ENCODE results near the gene ZNF546.
"Not testable (repeated sequence)": the region's sequence is repeated elsewhere in the genome, so short reads cannot be mapped to it uniquely, and the experiment has no call there.

ZNF546 gene

DNA sequence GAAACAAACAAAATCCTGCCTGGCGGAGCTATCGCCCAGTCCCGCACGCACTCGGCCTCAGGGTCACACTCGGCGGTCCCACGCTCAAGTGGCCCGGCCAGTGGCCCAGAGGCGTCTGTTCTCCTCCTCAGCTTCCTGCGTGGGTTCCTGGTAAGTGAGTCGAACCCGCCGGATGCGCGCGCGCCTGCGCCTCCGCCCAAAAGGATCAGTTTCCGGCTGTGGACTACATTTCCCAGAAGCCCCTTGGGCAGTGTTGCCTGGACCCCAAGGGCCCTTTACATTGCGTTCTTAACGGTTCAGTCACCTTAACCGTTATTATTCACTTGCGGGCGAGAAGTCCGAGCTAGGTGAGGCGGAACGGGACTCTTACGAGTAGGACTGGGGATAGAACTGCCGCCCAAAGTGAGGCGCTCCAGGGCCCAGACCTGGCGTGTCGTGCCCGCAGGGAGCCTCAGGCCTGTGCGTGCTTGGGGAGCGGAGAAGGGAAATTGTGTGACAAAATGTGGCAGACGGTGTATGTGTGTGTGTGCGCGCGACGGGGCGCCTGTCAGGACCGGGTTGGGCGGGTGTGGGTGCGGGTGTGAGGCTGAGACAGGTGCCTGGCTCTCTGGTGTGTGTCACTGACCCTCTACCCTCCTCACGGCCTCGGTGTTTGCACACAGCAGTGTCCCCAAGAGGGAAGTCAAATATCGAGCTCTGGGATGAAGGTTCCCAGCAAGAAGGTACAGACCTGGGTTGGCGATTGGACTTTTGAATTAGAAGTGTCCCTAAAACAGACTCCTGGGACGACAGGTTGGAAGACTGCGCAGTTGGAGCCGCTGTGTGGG is at the start of gene ZNF546:
TSS of gene ZNF546 (plus strand) at position 250 of the 827 bp plus-strand sequence. CDS start 1,267 bp downstream, outside the sequence.
- DNase-seq = peak; percentile 91

DNA sequence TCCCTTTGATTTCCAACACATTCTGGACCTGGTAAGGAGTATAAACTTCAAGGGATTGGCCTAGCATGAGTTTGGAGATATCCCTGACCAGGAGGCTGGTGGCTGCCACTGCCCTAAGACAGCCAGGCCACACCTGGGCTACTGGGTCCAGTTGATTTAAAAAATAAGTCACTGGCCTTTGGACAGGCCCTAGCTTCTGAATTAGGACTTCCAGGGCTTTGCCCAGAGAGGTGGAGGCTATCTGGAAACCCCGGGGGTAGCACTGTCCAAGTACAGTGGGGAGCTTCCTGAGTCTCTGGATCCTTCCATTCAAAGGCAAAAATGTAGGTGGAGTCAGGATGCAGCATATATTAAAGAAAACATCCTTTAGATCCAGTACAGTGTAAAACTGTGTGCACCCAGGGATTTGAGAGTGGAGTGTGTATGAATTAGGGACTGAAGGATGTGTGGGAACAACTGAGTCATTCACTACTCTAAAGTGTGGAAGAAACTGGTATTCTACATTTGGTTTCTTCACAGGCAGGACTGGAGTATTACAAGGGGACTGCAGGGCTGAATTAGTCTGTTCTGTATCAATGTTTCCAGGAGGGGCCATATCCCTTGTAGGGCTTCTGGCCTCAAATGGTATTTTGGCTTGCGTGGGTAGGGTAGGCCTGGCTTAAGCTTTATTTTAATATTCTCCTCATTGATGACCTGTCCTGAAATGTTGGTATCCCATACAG is 47.7 kb upstream of the ZNF546 start:
- DNase-seq = no peak

DNA sequence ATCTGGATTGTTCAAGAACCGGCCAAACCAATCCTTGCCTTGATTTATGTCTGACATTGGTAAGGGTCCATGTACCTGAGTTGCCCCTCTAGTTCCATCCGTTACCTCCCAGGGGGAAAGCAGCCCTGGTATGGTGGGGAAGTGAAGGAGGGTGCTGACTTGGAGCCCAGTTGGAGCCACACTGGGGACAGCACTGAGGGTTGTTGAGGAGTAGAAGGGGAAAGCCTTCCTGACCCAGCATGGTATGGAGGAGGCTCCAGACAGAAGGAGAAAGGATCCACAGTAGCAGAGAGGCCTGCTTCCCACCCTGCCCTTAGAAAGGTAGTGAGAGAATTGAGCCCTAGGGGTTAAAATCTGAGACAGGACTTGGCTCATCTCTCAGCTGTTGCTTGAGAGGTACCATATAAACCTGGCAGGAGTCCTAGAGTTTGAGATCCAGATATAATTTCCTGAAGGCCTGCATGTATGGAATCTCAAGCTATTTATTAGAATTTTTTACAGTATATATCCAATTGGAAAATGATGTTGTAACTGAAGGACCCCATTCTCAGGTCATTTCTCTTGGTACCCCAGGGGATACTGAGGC is 45.7 kb upstream of the ZNF546 start:
- no peak for DNase-seq

DNA sequence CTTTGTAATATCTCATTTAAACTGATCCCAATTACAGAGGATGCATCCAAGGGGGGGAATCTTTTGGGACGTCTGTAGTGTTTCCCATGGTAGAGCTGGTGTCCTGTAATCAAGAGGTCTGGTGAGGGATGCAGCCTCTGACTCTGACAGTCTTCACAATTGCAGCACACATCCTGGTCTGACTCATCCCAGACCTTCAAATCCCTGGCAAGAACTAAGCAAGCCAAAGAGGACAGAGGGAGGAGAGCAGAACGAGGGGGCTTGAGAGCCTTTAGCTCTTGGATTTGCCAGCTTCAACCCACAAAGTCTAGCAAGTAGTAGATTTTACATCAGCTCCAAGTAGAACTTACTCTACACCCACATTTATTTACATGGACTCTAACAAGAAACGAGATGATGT is 45.2 kb upstream of the ZNF546 start:
- no peak for DNase-seq

DNA sequence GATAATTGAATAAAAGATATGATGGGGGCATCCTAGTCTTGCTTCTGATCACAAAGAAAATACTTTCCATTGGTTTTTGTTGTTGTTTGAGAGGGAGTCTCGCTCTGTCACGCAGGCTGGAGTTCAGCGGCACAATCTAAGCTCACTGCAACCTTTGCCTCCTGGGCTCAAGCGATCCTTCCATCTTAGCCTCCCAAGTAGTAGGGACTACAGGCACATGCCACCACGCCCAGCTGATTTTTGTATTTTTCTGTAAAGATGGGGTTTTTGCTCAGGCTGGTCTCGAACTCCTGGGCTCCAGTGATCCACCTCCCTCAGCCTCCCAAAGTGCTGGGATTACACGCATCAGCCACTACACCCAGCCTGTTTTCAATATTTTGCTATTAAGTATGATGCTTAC is 42.9 kb upstream of the ZNF546 start:
- DNase-seq = no peak

DNA sequence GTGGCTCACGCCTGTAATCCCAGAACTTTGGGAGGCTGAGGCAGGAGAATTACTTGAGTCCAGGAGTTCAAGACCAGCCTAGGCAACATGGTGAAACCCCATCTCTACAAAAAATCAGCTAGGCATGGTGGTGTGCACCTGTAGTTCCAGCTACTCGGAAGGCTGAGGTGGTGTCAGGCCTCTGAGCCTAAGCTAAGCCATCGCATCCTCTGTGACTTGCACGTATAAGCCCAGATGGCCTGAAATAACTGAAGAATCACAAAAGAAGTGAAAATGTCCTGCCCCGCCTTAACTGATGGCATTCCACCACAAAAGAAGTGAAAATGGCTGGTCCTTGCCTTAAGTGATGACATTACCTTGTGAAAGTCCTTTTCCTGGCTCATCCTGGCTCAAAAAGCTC is 39.0 kb upstream of the ZNF546 start:
- DNase-seq = not testable (repeated sequence)

DNA sequence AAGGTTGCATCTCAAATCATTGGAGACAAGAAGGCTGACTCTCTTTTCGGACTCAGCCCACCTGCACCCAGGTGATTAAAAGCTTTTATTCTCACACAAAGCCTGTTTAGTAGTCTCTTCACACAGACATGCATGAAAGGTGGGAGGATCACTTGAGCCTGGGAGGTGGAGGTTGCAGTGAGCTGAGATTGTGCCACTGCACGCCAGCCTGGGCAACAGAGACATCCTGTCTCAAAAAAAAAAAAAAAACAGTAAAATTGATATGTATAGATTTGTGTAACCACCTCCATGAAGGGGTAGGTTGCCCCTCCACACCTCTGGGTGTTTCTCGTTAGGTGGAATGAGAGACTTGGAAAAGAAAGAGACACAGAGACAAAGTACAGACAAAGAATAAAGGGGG is 37.9 kb upstream of the ZNF546 start:
- not testable (repeated sequence) for DNase-seq

DNA sequence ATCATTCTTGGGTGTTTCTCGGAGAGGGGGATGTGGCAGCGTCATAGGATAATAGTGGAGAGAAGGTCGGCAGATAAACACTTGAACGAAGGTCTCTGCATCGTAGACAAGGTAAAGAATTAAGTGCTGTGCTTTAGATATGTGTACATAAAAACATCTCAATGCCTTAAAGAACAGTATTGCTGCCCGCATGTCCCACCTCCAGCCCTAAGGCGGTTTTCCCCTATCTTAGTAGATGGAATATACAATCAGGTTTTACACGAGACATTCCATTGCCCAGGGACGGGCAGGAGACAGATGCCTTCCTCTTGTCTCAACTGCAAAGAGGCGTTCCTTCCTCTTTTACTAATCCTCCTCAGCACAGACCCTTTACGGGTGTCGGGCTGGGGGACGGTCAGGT is 37.5 kb upstream of the ZNF546 start:
- not testable (repeated sequence) for DNase-seq

DNA sequence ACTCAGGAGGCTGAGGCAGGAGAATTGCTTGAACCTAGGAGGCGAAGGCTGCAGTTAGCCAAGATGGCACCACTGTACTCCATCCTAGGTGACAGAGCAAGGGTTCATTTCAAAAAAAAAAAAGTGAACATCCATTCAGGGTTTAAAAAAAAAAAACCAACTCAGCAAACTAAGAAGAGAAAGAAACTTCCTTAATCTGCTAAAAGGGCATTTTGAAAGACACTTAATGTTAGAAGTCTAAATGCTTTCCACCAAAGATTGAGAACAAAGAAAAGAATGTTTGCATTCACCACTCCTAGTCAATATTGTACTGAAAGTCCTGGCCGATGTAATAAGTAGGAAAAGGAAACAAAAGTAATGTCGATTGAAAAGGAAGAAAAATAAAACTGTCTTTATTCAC is 33.0 kb upstream of the ZNF546 start:
- DNase-seq = no peak

DNA sequence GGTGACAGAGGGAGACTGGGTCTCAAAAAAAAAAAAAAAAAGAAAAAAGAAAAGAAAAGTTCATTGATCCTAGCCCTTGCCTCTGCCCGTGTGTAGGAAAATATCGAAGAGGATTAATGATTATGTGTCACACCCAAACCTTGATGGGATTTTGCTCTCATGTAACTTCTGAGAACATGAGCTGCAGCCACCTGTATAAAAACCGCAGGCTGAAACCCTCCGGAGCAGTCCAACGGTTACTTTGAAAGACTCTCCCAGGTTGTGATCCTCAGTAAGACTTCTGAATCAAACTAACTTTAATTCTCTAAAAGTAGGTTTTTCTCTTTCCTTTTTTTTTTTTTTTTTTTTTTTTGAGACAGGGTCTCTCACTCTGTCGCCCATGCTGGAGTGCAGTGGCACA is 30.2 kb upstream of the ZNF546 start:
- no peak for DNase-seq

DNA sequence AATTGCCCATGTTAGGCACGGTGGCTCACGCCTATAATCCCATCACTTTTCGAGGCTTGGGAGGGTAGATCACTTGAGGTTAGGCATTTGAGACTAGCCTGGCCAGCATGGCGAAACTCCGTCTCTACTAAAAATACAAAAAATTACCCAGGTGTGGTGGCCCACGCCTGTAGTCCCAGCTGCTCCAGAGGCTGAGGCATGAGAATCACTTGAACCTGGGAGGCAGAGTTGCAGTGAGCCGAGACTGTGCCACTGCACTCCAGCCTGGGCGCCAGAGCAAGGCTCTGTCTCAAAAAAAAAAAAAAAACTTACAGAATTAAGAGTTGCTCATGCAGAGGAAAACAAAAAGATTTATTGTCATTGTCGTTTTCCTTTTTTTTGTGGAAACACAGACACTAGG is 29.3 kb upstream of the ZNF546 start:
- DNase-seq = no peak

DNA sequence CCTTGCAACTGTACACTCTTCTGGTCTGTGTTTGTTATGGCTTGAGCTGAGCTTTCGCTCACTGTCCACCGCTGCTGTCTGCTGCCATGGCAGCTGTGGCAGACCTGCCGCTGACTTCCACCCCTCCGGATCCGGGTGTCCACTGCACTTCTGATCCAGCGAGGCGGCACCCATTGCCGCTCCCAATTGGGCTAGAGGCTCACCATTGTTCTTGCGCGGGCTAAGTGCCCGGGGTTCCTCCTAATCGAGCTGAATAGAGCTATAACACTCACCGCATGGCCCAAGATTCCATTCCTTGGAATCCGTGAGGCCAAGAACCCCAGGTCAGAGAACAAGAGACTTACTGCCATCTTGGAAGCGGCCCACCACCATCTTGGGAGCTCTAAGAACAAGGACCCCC is 28.1 kb upstream of the ZNF546 start:
- DNase-seq = no peak

DNA sequence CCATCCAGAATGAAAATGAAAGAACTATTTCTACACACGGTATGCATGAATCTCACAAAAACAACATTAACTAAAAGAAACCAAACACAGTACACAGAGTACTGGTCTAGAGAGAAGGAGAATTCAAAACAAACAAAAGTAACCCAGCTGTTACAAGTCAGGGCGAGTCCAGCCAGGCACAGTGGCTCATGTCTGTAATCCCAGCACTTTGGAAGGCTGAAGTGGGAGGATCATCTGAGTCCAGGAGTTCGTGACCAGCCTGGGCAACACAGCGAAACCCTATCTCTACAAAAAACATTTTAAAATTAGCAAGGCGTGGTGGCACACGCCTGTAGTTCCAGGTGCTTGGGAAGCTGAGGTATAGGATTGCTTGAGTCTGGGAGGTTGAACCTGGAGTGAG is 27.6 kb upstream of the ZNF546 start:
- no peak for DNase-seq

DNA sequence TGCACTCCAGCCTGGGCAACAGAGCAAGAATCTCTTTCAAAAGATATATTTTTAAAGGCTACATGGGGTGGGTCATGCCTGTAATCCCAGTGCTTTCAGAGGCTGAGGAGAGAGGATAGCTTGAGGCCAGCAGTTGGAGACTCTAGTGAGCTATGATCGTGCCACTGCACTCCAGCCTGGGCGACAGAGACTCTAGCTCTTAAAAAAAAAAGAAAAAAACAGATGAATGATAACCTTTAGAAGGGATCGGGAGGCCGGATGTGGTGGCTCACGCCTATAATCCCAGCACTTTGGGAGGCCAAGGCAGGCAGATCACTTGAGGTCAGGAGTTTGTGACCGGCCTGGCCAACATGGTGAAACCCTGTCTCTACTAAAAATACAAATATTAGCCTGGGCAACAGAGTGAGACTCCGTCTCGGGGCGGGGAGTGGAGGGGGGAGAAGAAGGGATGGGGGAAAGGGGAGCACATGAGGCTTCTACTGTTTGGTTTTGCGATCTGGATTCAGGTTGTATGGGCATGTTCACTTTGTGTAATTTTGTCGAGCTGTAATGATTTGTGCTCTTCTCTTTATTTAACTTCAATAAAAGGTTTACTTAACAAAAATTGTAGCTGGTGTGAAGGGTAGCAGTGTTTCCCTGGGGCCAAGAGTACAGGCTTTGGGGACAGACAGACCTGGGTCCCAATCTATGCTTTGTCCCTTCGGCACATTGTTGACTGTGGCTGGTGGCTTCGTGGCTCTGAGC is 27.0 kb upstream of the ZNF546 start:
- DNase-seq = no peak

DNA sequence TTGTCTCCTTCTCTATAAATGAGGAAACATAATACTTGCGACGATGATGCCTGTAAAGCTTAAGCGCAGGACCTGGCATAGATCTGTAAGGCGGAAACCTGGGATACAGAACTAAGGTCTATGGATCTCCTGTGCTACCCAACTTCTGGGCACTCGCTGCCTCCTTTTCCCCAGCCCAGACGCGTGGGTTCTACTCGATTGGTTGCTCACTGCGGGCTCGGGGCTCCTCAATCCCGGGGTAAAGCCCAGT is 26.5 kb upstream of the ZNF546 start:
- DNase-seq = peak; percentile 60

DNA sequence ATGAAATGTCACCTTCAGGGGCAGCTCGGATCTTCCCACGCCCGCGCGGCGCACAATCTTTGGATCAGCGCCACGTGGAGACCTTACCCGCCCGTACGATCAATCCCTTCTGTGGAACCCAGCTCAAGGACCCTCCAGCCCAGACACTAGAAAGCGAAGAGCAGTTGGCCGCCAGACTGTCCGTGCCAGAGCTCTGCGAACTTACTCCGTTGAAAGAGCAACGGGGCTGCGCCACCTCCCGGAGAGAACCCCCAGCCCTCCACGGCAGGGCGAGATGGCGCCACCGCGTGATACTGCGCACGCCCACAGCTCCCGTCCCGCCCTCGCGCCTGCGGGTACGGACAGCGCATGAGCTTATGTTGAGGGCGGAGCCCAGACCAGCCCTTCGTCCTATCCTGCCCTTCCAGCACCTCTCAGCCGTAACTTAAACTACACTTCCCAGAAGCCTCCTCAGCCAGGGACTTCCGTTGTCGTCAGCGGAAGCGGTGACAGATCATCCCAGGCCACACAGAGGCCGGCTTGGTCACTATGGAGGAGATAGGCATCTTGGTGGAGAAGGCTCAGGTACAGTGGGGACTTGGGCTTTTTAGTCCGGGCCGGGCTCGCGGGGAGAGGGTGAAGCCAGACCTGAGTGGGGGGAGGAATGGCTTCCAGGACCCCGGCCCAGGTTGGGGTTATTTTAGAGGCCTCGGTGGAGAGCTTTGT is 26.0 kb upstream of the ZNF546 start, which contains the start of gene PSMC4:
TSS of gene PSMC4 (plus strand) at position 491 of the 705 bp plus-strand sequence. CDS start at position 529, 38 bp downstream.
- DNase-seq = peak; percentile 99

DNA sequence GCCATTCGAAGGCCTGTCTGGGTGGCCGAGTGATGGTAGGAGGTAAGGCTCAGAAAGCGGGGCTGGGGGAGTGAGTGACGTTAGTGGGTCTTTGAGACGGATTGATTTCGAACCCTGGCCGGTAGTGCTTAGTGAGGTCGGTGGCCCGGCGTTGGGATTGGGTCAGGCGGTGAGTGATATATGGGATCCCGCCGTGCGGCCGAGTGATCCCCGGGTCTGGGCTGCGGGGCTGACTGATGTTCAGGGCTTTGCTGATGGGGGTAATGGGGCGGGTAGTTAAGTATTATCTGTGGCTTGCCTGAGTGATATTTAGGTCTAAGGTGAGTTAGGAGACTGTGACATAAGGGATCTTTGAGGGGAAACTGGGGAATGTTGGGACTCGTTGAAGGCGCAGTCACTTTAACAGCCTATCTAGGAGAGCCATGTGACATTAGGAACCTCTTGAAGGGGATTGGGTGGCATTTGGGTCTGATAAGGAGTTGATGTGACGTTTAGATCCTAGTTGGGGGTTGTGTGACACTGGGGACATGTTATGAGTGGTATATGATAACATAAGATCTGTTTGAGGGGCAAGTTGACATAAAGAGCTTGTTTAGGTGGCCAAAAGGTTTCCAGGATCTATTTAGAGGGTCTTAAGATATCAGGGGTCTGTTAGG is 25.4 kb upstream of the ZNF546 start:
- no peak for DNase-seq

DNA sequence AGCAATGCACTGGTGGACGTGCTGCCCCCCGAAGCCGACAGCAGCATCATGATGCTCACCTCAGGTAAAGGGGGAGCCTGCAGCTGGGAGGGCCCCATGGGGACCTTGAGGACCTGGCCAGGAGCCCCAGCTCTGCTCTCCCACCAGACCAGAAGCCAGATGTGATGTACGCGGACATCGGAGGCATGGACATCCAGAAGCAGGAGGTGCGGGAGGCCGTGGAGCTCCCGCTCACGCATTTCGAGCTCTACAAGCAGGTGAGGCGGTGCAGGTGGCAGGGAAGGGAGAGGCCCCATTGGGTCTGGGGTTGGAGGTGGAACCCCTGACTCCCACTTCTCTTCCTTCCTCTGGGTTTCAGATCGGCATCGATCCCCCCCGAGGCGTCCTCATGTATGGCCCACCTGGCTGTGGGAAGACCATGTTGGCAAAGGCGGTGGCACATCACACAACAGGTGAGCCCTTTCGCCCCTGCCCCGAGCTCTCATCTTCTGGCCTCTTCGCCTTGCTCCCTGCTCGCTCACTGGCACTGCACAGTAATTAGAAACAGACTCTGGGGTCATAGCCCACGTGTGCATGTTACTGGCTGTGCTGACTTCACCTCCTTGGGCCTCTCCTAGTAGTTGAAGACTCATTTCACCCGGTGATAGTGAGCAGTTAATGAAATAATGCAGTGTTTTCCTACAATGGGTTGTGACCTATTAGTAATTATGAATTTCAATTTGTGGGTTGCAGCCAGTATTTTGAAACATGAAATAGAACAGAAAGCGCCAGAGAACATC is 22.3 kb upstream of the ZNF546 start:
- DNase-seq = no peak

DNA sequence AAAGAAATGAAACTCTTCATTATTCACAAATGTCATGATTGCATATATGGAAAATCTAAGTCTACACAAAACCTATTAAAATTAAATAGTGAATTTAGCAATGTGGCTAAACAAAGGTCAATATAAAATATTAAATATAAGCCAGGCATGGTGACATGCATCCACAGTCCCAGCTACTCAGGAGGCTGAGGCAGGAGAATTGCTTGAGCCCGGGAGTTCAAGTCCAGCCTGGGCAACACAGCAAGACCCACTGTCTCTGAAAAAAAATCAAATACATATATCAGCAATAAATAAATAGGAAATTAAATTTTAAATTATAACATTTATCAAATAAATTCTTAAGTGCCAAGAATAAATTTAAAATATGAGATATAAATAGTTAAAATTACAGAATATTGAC is 14.0 kb upstream of the ZNF546 start:
- no peak for DNase-seq

DNA sequence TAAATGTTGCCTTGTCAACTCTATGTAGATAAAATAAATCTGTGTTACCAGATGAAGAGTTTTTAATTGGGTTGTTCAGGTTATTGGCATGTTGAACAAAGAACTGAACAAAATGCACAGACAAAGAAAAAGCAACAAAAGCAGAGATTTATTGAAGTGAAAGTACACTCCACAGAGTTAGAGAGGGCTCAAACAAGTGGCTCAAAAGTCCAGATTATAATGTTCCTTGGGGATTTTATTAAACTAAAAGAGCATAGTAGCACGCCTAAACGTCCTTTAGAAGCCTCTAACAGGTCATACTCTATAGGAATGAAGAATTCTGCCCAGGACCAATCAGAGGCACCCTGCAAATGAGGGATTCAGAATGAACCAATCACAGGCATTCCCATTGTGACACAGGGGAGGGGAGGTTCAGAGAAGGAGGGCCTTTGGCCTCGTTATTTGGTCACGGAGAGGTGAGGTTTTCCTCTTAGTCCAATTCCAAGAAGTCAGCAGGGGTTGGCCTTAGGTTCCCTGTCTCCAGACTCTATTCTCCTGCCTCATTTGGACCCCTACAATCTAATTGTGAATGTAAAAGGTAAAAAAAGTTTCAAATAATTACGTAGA is 13.1 kb upstream of the ZNF546 start:
- no peak for DNase-seq

DNA sequence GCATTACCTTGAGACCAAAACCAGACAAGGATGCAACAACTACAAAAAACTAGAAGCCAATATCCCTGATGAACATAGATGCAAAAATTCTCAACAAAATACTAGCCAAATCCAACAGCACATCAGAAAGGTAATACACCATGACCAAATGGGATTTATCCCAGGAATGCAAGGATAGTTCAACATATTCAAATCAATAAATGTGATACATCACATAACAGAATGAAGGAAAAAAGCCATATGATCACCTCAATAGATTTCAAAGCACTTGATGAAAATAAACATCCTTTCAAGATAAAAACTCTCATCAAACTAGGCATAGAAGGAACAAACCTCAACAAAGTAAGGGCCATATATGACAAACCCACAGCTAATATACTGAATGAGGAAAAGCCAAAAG is 10.2 kb upstream of the ZNF546 start:
- no peak for DNase-seq

Data from NCI-H146 (cell line).